Lung (tissue), 12 donors: ENCODE results near the gene SLC16A1. TPM values are rescaled to one million over a fixed set of nuclear protein-coding genes. Genes with fewer than 3 reads are reported as not detected.

Experiments used
- ATAC-seq: fragments of 200-7000 bp; cut with Tn5 transposase; one replicate; pipeline ENCODE4 v1.9.1; 2020; ENCODE audit warnings: moderate number of reproducible peaks; ENCODE audit not compliant: insufficient read depth, low FRiP score
- DNase-seq, 3 donors: peaks; one replicate each; pipeline ENCODE4 v3.0.0-alpha.2; 2013 to 2017
- H3K27ac ChIP-seq, 2 donors: one replicate each; pipeline ENCODE4 v1.5.1; 2013; ENCODE audit warnings: mild to moderate bottlenecking in 2 of 2, moderate library complexity in 2 of 2, control low read depth in 1 of 2, inconsistent platforms in 1 of 2, low read depth in 1 of 2, low read length in 1 of 2
- H3K27me3 ChIP-seq, 3 donors: one replicate each; pipeline ENCODE4 v1.5.1; 2013; ENCODE audit warnings: low read length in 2 of 3; ENCODE audit not compliant: control insufficient read depth in 3 of 3, insufficient read depth in 3 of 3
- H3K36me3 ChIP-seq, 4 donors: one replicate each; pipeline ENCODE4 v1.5.1; 2013; ENCODE audit warnings: low read length in 4 of 4, mild to moderate bottlenecking in 1 of 4, moderate library complexity in 1 of 4; ENCODE audit not compliant: control insufficient read depth in 4 of 4, insufficient read depth in 4 of 4
- H3K4me1 ChIP-seq, 5 donors: one replicate each; pipeline ENCODE4 v1.5.1; 2013; ENCODE audit warnings: low read length in 5 of 5, mild to moderate bottlenecking in 2 of 5, moderate library complexity in 1 of 5; ENCODE audit not compliant: control insufficient read depth in 5 of 5, insufficient read depth in 5 of 5
- H3K4me3 ChIP-seq: one replicate; pipeline ENCODE4 v1.5.1; 2013; ENCODE audit warnings: mild to moderate bottlenecking, control low read depth, moderate library complexity
- H3K9ac ChIP-seq, 2 donors: one replicate each; pipeline ENCODE4 v1.5.1; 2013; ENCODE audit warnings: low read length in 2 of 2, control low read depth in 1 of 2; ENCODE audit not compliant: insufficient read depth in 1 of 2
- H3K9me3 ChIP-seq, 4 donors: one replicate each; pipeline ENCODE4 v1.5.1; 2013; ENCODE audit warnings: low read length in 3 of 4, mild to moderate bottlenecking in 1 of 4, moderate library complexity in 1 of 4; ENCODE audit not compliant: control insufficient read depth in 4 of 4, insufficient read depth in 3 of 4
- WGBS, 2 donors: extraction: QIAGEN DNeasy Blood & Tissue Kit; methylation state at CpG; one replicate each; pipeline ENCODE4 v1.1.7; 2013; 5-methylcytosine and 5-hydroxymethylcytosine counted together
- polyA plus RNA-seq, 2 donors: library from polyadenylated mRNA; stranded (reverse); fragments of 200-250 nt; gene quantifications; one replicate each; pipeline ENCODE4 v1.2.1, GENCODE V29; 2013
- total RNA-seq, 2 donors: library from RNA; depleted of rRNA in 1 of 2; stranded (reverse); fragments of >200 nt in 1 of 2; gene quantifications; one replicate each; pipeline ENCODE4 v1.2.1, GENCODE V29; 2014 to 2021
- TF ChIP-seq, protein P1 (sequence below): IDR thresholded peaks from 2 replicates; pipeline ENCODE4 v1.5.1; 2012; ENCODE audit warnings: mild to moderate bottlenecking; ENCODE audit errors: control extremely low read depth, extremely low read depth
- donor health status: control.
- donor health status: control.
- donor health status: Bipolar disorder and iron deficiency.
- donor health status: healthy.
- donor health status: DM: yes; HTN: yes; CAD: no.

SLC16A1 gene
- total and polyA plus RNA-seq, 4 donors: 2.4 to 27.6 (median 8.2) TPM

DNA sequence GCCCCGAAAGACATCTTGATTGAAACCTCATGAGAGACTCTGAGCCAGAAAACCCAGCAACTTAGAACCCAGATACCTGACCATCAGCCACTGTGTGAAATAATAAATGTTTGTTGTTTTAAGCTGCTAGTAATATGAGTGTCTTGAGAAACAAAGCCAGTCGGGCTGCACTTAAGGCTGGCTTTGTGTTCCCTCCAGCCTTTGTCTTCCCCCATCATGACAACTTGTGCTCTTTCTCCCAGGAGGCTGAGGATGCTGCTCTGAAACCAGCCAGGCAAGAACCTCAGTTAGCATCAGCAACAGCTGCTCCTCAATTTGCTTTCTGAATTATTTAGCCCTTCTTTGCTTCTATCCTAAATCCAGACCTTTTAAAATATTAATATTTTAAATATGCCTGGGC, 78.2 kb downstream of the SLC16A1 start:
- ATAC-seq: no peak
- H3K9me3 ChIP-seq: peaks cover 0 to 3% (median 0%) of the 10 kb centered on the region in 4 donors
- no peaks in the 10 kb centered on the region for H3K27me3 ChIP-seq
- H3K36me3 ChIP-seq: no peaks in the 10 kb centered on the region
- 68 to 77% methylated on average over 2 of the region's 2 CpGs for WGBS, 2 donors
- no peak overlapping the region for H3K4me3 ChIP-seq
- DNase-seq: no peak
- H3K4me1 ChIP-seq: no peaks in the 10 kb centered on the region
- TF ChIP-seq, protein P1, sequence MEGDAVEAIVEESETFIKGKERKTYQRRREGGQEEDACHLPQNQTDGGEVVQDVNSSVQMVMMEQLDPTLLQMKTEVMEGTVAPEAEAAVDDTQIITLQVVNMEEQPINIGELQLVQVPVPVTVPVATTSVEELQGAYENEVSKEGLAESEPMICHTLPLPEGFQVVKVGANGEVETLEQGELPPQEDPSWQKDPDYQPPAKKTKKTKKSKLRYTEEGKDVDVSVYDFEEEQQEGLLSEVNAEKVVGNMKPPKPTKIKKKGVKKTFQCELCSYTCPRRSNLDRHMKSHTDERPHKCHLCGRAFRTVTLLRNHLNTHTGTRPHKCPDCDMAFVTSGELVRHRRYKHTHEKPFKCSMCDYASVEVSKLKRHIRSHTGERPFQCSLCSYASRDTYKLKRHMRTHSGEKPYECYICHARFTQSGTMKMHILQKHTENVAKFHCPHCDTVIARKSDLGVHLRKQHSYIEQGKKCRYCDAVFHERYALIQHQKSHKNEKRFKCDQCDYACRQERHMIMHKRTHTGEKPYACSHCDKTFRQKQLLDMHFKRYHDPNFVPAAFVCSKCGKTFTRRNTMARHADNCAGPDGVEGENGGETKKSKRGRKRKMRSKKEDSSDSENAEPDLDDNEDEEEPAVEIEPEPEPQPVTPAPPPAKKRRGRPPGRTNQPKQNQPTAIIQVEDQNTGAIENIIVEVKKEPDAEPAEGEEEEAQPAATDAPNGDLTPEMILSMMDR: no peak
- H3K27ac ChIP-seq: no peak overlapping the region
- H3K9ac ChIP-seq: no peak overlapping the region

DNA sequence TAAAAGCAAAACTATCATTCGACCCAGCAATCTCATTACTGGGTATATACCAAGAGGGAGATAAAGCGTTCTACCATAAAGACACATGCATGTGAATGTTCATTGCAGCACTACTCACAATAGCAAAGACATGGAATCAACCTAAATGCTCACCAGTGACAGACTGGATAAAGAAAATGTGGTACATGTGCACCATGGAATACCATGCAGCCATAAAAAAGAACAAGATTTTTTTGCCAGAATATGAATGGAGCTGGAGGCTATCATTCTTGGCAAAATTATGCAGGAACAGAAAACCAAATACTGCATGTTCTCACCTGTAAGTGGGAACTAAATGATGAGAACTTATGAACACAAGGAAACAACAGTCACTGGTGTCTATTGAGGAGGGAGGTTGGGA, 79.7 kb downstream of the SLC16A1 start:
- no peak for ATAC-seq
- H3K36me3 ChIP-seq: no peaks in the 10 kb centered on the region
- no peak overlapping the region for H3K4me3 ChIP-seq
- 66 to 78% methylated on average over 2 of the region's 2 CpGs for WGBS, 2 donors
- no peaks in the 10 kb centered on the region for H3K27me3 ChIP-seq
- no peak overlapping the region for H3K9ac ChIP-seq
- no peaks in the 10 kb centered on the region for H3K4me1 ChIP-seq
- H3K9me3 ChIP-seq: peaks cover 0 to 3% (median 0%) of the 10 kb centered on the region in 4 donors
- DNase-seq: no peak
- TF ChIP-seq, protein P1: no peak
- no peak overlapping the region for H3K27ac ChIP-seq

DNA sequence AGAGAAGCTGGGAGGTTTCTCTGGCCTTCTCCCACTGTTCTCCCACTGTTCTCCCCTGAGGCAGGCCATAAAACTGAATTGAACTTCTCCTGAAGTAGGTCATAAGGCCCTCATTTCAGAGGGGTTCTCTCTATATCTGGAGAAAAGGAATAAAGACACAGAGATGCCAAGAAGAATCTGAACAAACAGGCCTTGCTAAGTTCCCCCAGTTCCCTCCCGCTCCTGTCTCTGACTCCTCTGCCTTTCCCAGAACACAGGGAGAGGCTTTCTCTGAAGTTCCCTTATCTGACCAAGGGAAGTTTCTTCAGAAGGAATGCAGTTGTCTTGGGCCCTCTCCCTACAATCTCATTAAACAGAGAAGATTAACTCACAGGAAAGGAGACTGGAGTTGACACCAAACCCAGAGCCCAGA, 83.4 kb downstream of the SLC16A1 start:
- TF ChIP-seq, protein P1: no peak
- ATAC-seq (no peak), DNase-seq (no peak)
- H3K4me1 ChIP-seq: no peaks in the 10 kb centered on the region
- H3K36me3 ChIP-seq: no peaks in the 10 kb centered on the region
- no peaks in the 10 kb centered on the region for H3K9me3 ChIP-seq
- no peak overlapping the region for H3K27ac ChIP-seq
- no peak overlapping the region for H3K4me3 ChIP-seq
- H3K27me3 ChIP-seq: no peaks in the 10 kb centered on the region
- 90 to 100% methylated on average over 1 of the region's 1 CpG for WGBS, 2 donors
- H3K9ac ChIP-seq: no peak overlapping the region
